ENCODE measurements around the gene SAMM50.

The SAMM50 gene

GRCh38 chr22:43995057-43995685 is 39.9 kb downstream of the SAMM50 start:
- TF ChIP-seq CEBPB (IDR thresholded peaks at IDR 0.05) (no peak), EP300 (IDR thresholded peaks at IDR 0.05; ENCODE audit: borderline replicate concordance) (no peak), NFIC (IDR thresholded peaks at IDR 0.05) (no peak), ZBTB7A (IDR thresholded peaks at IDR 0.05; ENCODE audit: low read depth) (no peak), CREB1 (IDR thresholded peaks at IDR 0.05; ENCODE audit: low read depth) (no peak), YY1 (IDR thresholded peaks at IDR 0.05; ENCODE audit: low read depth) (no peak), FOXM1 (IDR thresholded peaks at IDR 0.05; ENCODE audit: borderline replicate concordance, low read depth) (no peak), RAD21 (IDR thresholded peaks at IDR 0.05; ENCODE audit: low read depth) (no peak), MAX (IDR thresholded peaks at IDR 0.05) (no peak), EGR1 (IDR thresholded peaks at IDR 0.05) (no peak), USF1 (IDR thresholded peaks at IDR 0.05) (no peak), TCF12 (IDR thresholded peaks at IDR 0.05; ENCODE audit: low read depth) (no peak), REST (IDR thresholded peaks at IDR 0.05; ENCODE audit: low read depth) (no peak)

- TF ChIP-seq USF1 (IDR thresholded peaks at IDR 0.05) (no peak), TEAD4 (IDR thresholded peaks at IDR 0.05) (no peak), TAF1 (IDR thresholded peaks at IDR 0.05; ENCODE audit: low read depth) (no peak), CEBPB (IDR thresholded peaks at IDR 0.05) (no peak), CREB1 (IDR thresholded peaks at IDR 0.05; ENCODE audit: low read depth) (no peak), REST (IDR thresholded peaks at IDR 0.05; ENCODE audit: low read depth) (no peak), EP300 (IDR thresholded peaks at IDR 0.05; ENCODE audit: borderline replicate concordance) (no peak), RAD21 (IDR thresholded peaks at IDR 0.05; ENCODE audit: low read depth) (no peak), TCF12 (IDR thresholded peaks at IDR 0.05; ENCODE audit: low read depth) (no peak), ZBTB7A (IDR thresholded peaks at IDR 0.05; ENCODE audit: low read depth) (no peak), EGR1 (IDR thresholded peaks at IDR 0.05) (no peak), FOXM1 (IDR thresholded peaks at IDR 0.05; ENCODE audit: borderline replicate concordance, low read depth) (no peak), MAX (IDR thresholded peaks at IDR 0.05) (no peak), YY1 (IDR thresholded peaks at IDR 0.05; ENCODE audit: low read depth) (no peak), NFIC (IDR thresholded peaks at IDR 0.05) (no peak)
Measured at GRCh38 chr22:43995798-43996169, 40.5 kb downstream of the SAMM50 start.

- no peak for TF ChIP-seq TCF12 (IDR thresholded peaks at IDR 0.05; ENCODE audit: low read depth)
- no peak for TF ChIP-seq CEBPB (IDR thresholded peaks at IDR 0.05)
- no peak for TF ChIP-seq TEAD4 (IDR thresholded peaks at IDR 0.05)
- TF ChIP-seq CREB1 (IDR thresholded peaks at IDR 0.05; ENCODE audit: low read depth): no peak
- TF ChIP-seq MAX (IDR thresholded peaks at IDR 0.05): no peak
- TF ChIP-seq EP300 (IDR thresholded peaks at IDR 0.05; ENCODE audit: borderline replicate concordance): no peak
- TF ChIP-seq NFIC (IDR thresholded peaks at IDR 0.05): no peak
- TF ChIP-seq EGR1 (IDR thresholded peaks at IDR 0.05): no peak
- no peak for TF ChIP-seq TAF1 (IDR thresholded peaks at IDR 0.05; ENCODE audit: low read depth)
- no peak for TF ChIP-seq FOXM1 (IDR thresholded peaks at IDR 0.05; ENCODE audit: borderline replicate concordance, low read depth)
- TF ChIP-seq REST (IDR thresholded peaks at IDR 0.05; ENCODE audit: low read depth): no peak
Measured at GRCh38 chr22:43996170-43996980, 41.1 kb downstream of the SAMM50 start.

GRCh38 chr22:43996981-43997265 is 41.7 kb downstream of the SAMM50 start:
- no peak for TF ChIP-seq TAF1 (IDR thresholded peaks at IDR 0.05; ENCODE audit: low read depth)
- TF ChIP-seq NFIC (IDR thresholded peaks at IDR 0.05): no peak
- TF ChIP-seq FOXM1 (IDR thresholded peaks at IDR 0.05; ENCODE audit: borderline replicate concordance, low read depth): no peak
- no peak for TF ChIP-seq ZBTB7A (IDR thresholded peaks at IDR 0.05; ENCODE audit: low read depth)
- no peak for TF ChIP-seq CREB1 (IDR thresholded peaks at IDR 0.05; ENCODE audit: low read depth)
- no peak for TF ChIP-seq EGR1 (IDR thresholded peaks at IDR 0.05)
- no peak for TF ChIP-seq USF1 (IDR thresholded peaks at IDR 0.05)
- no peak for TF ChIP-seq CEBPB (IDR thresholded peaks at IDR 0.05)
- TF ChIP-seq TEAD4 (IDR thresholded peaks at IDR 0.05): no peak
- TF ChIP-seq YY1 (IDR thresholded peaks at IDR 0.05; ENCODE audit: low read depth): no peak
- TF ChIP-seq REST (IDR thresholded peaks at IDR 0.05; ENCODE audit: low read depth): no peak
- no peak for TF ChIP-seq MAX (IDR thresholded peaks at IDR 0.05)
- TF ChIP-seq RAD21 (IDR thresholded peaks at IDR 0.05; ENCODE audit: low read depth): no peak
- TF ChIP-seq EP300 (IDR thresholded peaks at IDR 0.05; ENCODE audit: borderline replicate concordance): no peak
- no peak for TF ChIP-seq TCF12 (IDR thresholded peaks at IDR 0.05; ENCODE audit: low read depth)

All from Ishikawa (cell line).